Ovary (tissue), 9 donors: ENCODE data around the gene TOP1. TPM values are rescaled to one million over a fixed set of nuclear protein-coding genes. Genes with fewer than 3 reads are reported as not detected.

Experiments
- DNase-seq, 5 donors: peaks; one replicate each; pipeline ENCODE4 v3.0.0-alpha.2; 2019 to 2020
- H3K27ac ChIP-seq, 2 donors: fragments of 200-600 bp; one replicate each; pipeline versions ENCODE4 v1.5.1 to v1.8.0; 2019 to 2022
- H3K27me3 ChIP-seq: fragments of 200-600 bp; one replicate; pipeline ENCODE4 v1.8.0; 2022
- H3K36me3 ChIP-seq: fragments of 200-600 bp; sonication (generic); one replicate; pipeline ENCODE4 v1.5.1; 2019
- H3K4me1 ChIP-seq: one replicate; pipeline ENCODE4 v1.8.1; 2013; ENCODE audit warnings: mild to moderate bottlenecking, moderate library complexity; ENCODE audit not compliant: insufficient read depth
- H3K4me3 ChIP-seq: fragments of 200-600 bp; sonication (generic); one replicate; pipeline ENCODE4 v1.5.1; 2017
- H3K9me3 ChIP-seq, 2 donors: fragments of 200-600 bp in 1 of 2; sonication (generic) in 1 of 2; one replicate each; pipeline versions ENCODE4 v1.5.1 to v1.8.1; 2013 to 2019; ENCODE audit warnings: mild to moderate bottlenecking in 1 of 2, moderate library complexity in 1 of 2
- CTCF ChIP-seq, 3 donors: fragments of 450-650 bp in 2 of 3; fragments of 200-600 bp in 1 of 3; IDR thresholded peaks; one replicate each; pipeline versions ENCODE4 v1.5.1 to v1.8.0; 2016 to 2022; ENCODE audit warnings: antibody characterized with exemption in 3 of 3, mild to moderate bottlenecking in 1 of 3
- EP300 ChIP-seq: sonication (generic); formaldehyde crosslinking; IDR thresholded peaks from one replicate; pipeline ENCODE4 v1.6.1; 2017; ENCODE audit warnings: antibody characterized with exemption
- POLR2A ChIP-seq: fragments of 450-650 bp; IDR thresholded peaks from one replicate; pipeline ENCODE4 v1.6.1; 2017; ENCODE audit warnings: antibody characterized with exemption, mild to moderate bottlenecking, moderate library complexity
- WGBS, 3 donors: extraction: QIAGEN DNeasy Blood & Tissue Kit in 1 of 3; methylation state at CpG; one replicate each; pipeline versions ENCODE4 v1.1.5 to v1.1.7; 2013 to 2017; 5-methylcytosine and 5-hydroxymethylcytosine counted together
- intact Hi-C, 4 donors: fragments of 100-400 bp; cut with DNase I; formaldehyde crosslinking; loops; one replicate each; pipeline versions ENCODE4 v1.11.0 to v1.15.1; 2022 to 2023
- polyA plus RNA-seq, 2 donors: library from polyadenylated mRNA; stranded (reverse); fragments of 200-250 nt in 1 of 2; fragments of 350-450 nt in 1 of 2; fragmentation: Illumina TruSeq in 1 of 2; extraction: RNeasy Lipid Tissue Mini Kit (QIAGEN cat#74804) in 1 of 2; gene quantifications; one replicate each; pipeline ENCODE4 v1.2.3, GENCODE V29; 2013 to 2014
- total RNA-seq, 7 donors: library from RNA; depleted of rRNA in 2 of 7; stranded (reverse); fragments of >200 nt in 2 of 7; fragmentation: NEBNext Ultra II Directional in 3 of 7; extraction: Animal tissue kit (Norgen Biotek cat#: 25700) in 3 of 7; gene quantifications; one replicate each; pipeline versions ENCODE4 v1.1.0 to v1.2.4, GENCODE V29; 2016 to 2023
- donor health status: DM: no; HTN: no; CAD: no; lungs with moderate emphysema.
- donor health status: DM: no; HTN: no; CAD: no.
- donor health status: Bipolar disorder and iron deficiency.
- donor health status: DM: yes; HTN: yes; CAD: no.
- donor health status: DM: no; HTN: no; CAD: no.
- donor health status: DM: yes; HTN: yes; CAD: no.

Gene TOP1
- total and polyA plus RNA-seq, 9 donors, result 20.9 to 48.4 (median 35.6) TPM

GRCh38 chr20:41045671-41046070, 17.0 kb downstream of the TOP1 start:
- TF ChIP-seq CTCF (IDR thresholded peaks at IDR 0.05) (no peak), POLR2A (no peak), EP300 (no peak)
- Histone ChIP-seq H3K9me3 (no peaks in the 10 kb centered on the region), H3K36me3 (no peaks in the 10 kb centered on the region), H3K4me1 (peaks cover 17% of the 10 kb centered on the region), H3K27ac (no peak overlapping the region), H3K4me3 (no peak overlapping the region), H3K27me3 (no peaks in the 10 kb centered on the region)
- DNase-seq, result no peak
- intact Hi-C loops, result no loop called here
- 77 to 81% (median 79%) methylated on average over 2 of the region's 2 CpGs for WGBS, 3 donors

GRCh38 chr20:41046716-41047115, 18.1 kb downstream of the TOP1 start:
- Histone ChIP-seq H3K27me3 (no peaks in the 10 kb centered on the region), H3K4me3 (no peak overlapping the region), H3K9me3 (no peaks in the 10 kb centered on the region), H3K4me1 (peaks cover 20% of the 10 kb centered on the region), H3K36me3 (no peaks in the 10 kb centered on the region), H3K27ac (no peak overlapping the region)
- no peak for DNase-seq
- TF ChIP-seq EP300 (no peak), POLR2A (no peak), CTCF (IDR thresholded peaks at IDR 0.05) (no peak)
- intact Hi-C loops, result no loop called here
- WGBS, 3 donors, result 76 to 86% (median 81%) methylated on average over 2 of the region's 2 CpGs

- intact Hi-C loops, result no loop called here
These were observed 18.8 kb downstream of the TOP1 start for GRCh38 chr20:41047279-41047974.

GRCh38 chr20:41047975-41048305, 19.3 kb downstream of the TOP1 start:
- intact Hi-C loops, result no loop called here
- Histone ChIP-seq H3K27ac (no peak overlapping the region), H3K36me3 (no peaks in the 10 kb centered on the region), H3K27me3 (no peaks in the 10 kb centered on the region), H3K4me3 (no peak overlapping the region), H3K4me1 (peaks cover 21% of the 10 kb centered on the region), H3K9me3 (no peaks in the 10 kb centered on the region)
- WGBS, 3 donors, result 0% methylated on average over 1 of the region's 1 CpG
- no peak for DNase-seq
- TF ChIP-seq CTCF (IDR thresholded peaks at IDR 0.05) (no peak), POLR2A (no peak), EP300 (no peak)

More at GRCh38 chr20:41047279-41047974, 18.8 kb downstream of the TOP1 start:
- TF ChIP-seq CTCF (IDR thresholded peaks at IDR 0.05), result no peak
- TF ChIP-seq EP300, result no peak
- no peak for TF ChIP-seq POLR2A
- Histone ChIP-seq H3K4me3 (no peak overlapping the region), H3K4me1 (peaks cover 20% of the 10 kb centered on the region), H3K36me3 (no peaks in the 10 kb centered on the region), H3K27ac (no peak overlapping the region), H3K9me3 (no peaks in the 10 kb centered on the region), H3K27me3 (no peaks in the 10 kb centered on the region)
- DNase-seq, result no peak
- WGBS, 3 donors, result 52 to 58% (median 52%) methylated on average over 5 of the region's 5 CpGs
